ENCODE results near the gene RIMBP2. TPM values are rescaled to one million over a fixed set of nuclear protein-coding genes. Genes with fewer than 3 reads are reported as not detected.

Gene RIMBP2
- total RNA-seq, 1 donor from 2014 or later, result not detected

GRCh38 chr12:130488358-130488710 is 227.8 kb downstream of the RIMBP2 start:
- H3K36me3 Mint-ChIP-seq (ENCODE audit: low read depth), result no peaks in the 10 kb centered on the region
- H3K27ac Mint-ChIP-seq, result no peak overlapping the region
- no peaks in the 10 kb centered on the region for H3K4me1 Mint-ChIP-seq (ENCODE audit: low read depth)
- H3K9me3 Mint-ChIP-seq, result no peaks in the 10 kb centered on the region
- intact Hi-C loops (cut with micrococcal nuclease), result no loop called here
- no peak overlapping the region for H3K4me3 Mint-ChIP-seq
- no peak for DNase-seq (ENCODE audit: low spot score)
- H3K27me3 Mint-ChIP-seq (ENCODE audit: insufficient read depth), result no peaks in the 10 kb centered on the region

GRCh38 chr12:130487636-130488357 is 228.3 kb downstream of the RIMBP2 start:
- no peak for DNase-seq (ENCODE audit: low spot score)
- no peaks in the 10 kb centered on the region for H3K36me3 Mint-ChIP-seq (ENCODE audit: low read depth)
- intact Hi-C loops (cut with micrococcal nuclease), result no loop called here
- no peak overlapping the region for H3K4me3 Mint-ChIP-seq
- H3K27me3 Mint-ChIP-seq (ENCODE audit: insufficient read depth), result no peaks in the 10 kb centered on the region
- no peak overlapping the region for H3K27ac Mint-ChIP-seq
- H3K4me1 Mint-ChIP-seq (ENCODE audit: low read depth), result no peaks in the 10 kb centered on the region
- no peaks in the 10 kb centered on the region for H3K9me3 Mint-ChIP-seq

GRCh38 chr12:130486891-130487416 is 229.1 kb downstream of the RIMBP2 start:
- no peaks in the 10 kb centered on the region for H3K9me3 Mint-ChIP-seq
- H3K27ac Mint-ChIP-seq, result no peak overlapping the region
- DNase-seq (ENCODE audit: low spot score), result no peak
- intact Hi-C loops (cut with micrococcal nuclease), result no loop called here
- no peaks in the 10 kb centered on the region for H3K36me3 Mint-ChIP-seq (ENCODE audit: low read depth)
- H3K4me1 Mint-ChIP-seq (ENCODE audit: low read depth), result no peaks in the 10 kb centered on the region
- no peaks in the 10 kb centered on the region for H3K27me3 Mint-ChIP-seq (ENCODE audit: insufficient read depth)
- H3K4me3 Mint-ChIP-seq, result no peak overlapping the region

GRCh38 chr12:130486146-130486435 is 230.0 kb downstream of the RIMBP2 start:
- Mint-ChIP-seq H3K4me3 (no peak overlapping the region), H3K36me3 (ENCODE audit: low read depth) (no peaks in the 10 kb centered on the region), H3K9me3 (no peaks in the 10 kb centered on the region), H3K27ac (no peak overlapping the region), H3K27me3 (ENCODE audit: insufficient read depth) (no peaks in the 10 kb centered on the region), H3K4me1 (ENCODE audit: low read depth) (no peaks in the 10 kb centered on the region)
- intact Hi-C loops (cut with micrococcal nuclease), result no loop called here
- DNase-seq (ENCODE audit: low spot score), result no peak

GRCh38 chr12:130485291-130486145 is 230.6 kb downstream of the RIMBP2 start:
- no peak overlapping the region for H3K27ac Mint-ChIP-seq
- H3K4me3 Mint-ChIP-seq, result no peak overlapping the region
- intact Hi-C loops (cut with micrococcal nuclease), result no loop called here
- no peaks in the 10 kb centered on the region for H3K27me3 Mint-ChIP-seq (ENCODE audit: insufficient read depth)
- H3K36me3 Mint-ChIP-seq (ENCODE audit: low read depth), result no peaks in the 10 kb centered on the region
- no peaks in the 10 kb centered on the region for H3K9me3 Mint-ChIP-seq
- no peak for DNase-seq (ENCODE audit: low spot score)
- H3K4me1 Mint-ChIP-seq (ENCODE audit: low read depth), result no peaks in the 10 kb centered on the region

GRCh38 chr12:130484221-130484620 is 231.9 kb downstream of the RIMBP2 start:
- H3K36me3 Mint-ChIP-seq (ENCODE audit: low read depth), result no peaks in the 10 kb centered on the region
- H3K4me1 Mint-ChIP-seq (ENCODE audit: low read depth), result no peaks in the 10 kb centered on the region
- DNase-seq (ENCODE audit: low spot score), result no peak
- no peak overlapping the region for H3K27ac Mint-ChIP-seq
- no peaks in the 10 kb centered on the region for H3K27me3 Mint-ChIP-seq (ENCODE audit: insufficient read depth)
- intact Hi-C loops (cut with micrococcal nuclease), result no loop called here
- no peaks in the 10 kb centered on the region for H3K9me3 Mint-ChIP-seq
- H3K4me3 Mint-ChIP-seq, result no peak overlapping the region

- intact Hi-C loops (cut with micrococcal nuclease), result no loop called here
- H3K27me3 Mint-ChIP-seq (ENCODE audit: insufficient read depth), result no peaks in the 10 kb centered on the region
- H3K4me3 Mint-ChIP-seq, result no peak overlapping the region
- H3K4me1 Mint-ChIP-seq (ENCODE audit: low read depth), result no peaks in the 10 kb centered on the region
- no peak for DNase-seq (ENCODE audit: low spot score)
- H3K36me3 Mint-ChIP-seq (ENCODE audit: low read depth), result no peaks in the 10 kb centered on the region
- no peaks in the 10 kb centered on the region for H3K9me3 Mint-ChIP-seq
- no peak overlapping the region for H3K27ac Mint-ChIP-seq
Observed at GRCh38 chr12:130483616-130484180, 232.4 kb downstream of the RIMBP2 start.

- H3K27ac Mint-ChIP-seq, result no peak overlapping the region
- intact Hi-C loops (cut with micrococcal nuclease), result no loop called here
Observed at GRCh38 chr12:130482448-130482847, 233.7 kb downstream of the RIMBP2 start.

GRCh38 chr12:130481392-130481879 is 234.7 kb downstream of the RIMBP2 start:
- Mint-ChIP-seq H3K27me3 (ENCODE audit: insufficient read depth) (no peaks in the 10 kb centered on the region), H3K27ac (no peak overlapping the region), H3K9me3 (no peaks in the 10 kb centered on the region), H3K4me3 (no peak overlapping the region), H3K4me1 (ENCODE audit: low read depth) (no peaks in the 10 kb centered on the region), H3K36me3 (ENCODE audit: low read depth) (no peaks in the 10 kb centered on the region)
- no peak for DNase-seq (ENCODE audit: low spot score)
- intact Hi-C loops (cut with micrococcal nuclease), result no loop called here

More at GRCh38 chr12:130482448-130482847, 233.7 kb downstream of the RIMBP2 start:
- H3K27me3 Mint-ChIP-seq (ENCODE audit: insufficient read depth), result no peaks in the 10 kb centered on the region
- H3K4me3 Mint-ChIP-seq, result no peak overlapping the region
- no peaks in the 10 kb centered on the region for H3K4me1 Mint-ChIP-seq (ENCODE audit: low read depth)
- H3K9me3 Mint-ChIP-seq, result no peaks in the 10 kb centered on the region
- DNase-seq (ENCODE audit: low spot score), result no peak
- H3K36me3 Mint-ChIP-seq (ENCODE audit: low read depth), result no peaks in the 10 kb centered on the region

- H3K4me3 Mint-ChIP-seq, result no peak overlapping the region
Observed at GRCh38 chr12:130480887-130481286, 235.2 kb downstream of the RIMBP2 start.

GRCh38 chr12:130480231-130480630 is 235.9 kb downstream of the RIMBP2 start:
- no peak for DNase-seq (ENCODE audit: low spot score)
- Mint-ChIP-seq H3K36me3 (ENCODE audit: low read depth) (no peaks in the 10 kb centered on the region), H3K27ac (no peak overlapping the region), H3K9me3 (no peaks in the 10 kb centered on the region), H3K4me3 (no peak overlapping the region), H3K27me3 (ENCODE audit: insufficient read depth) (no peaks in the 10 kb centered on the region), H3K4me1 (ENCODE audit: low read depth) (no peaks in the 10 kb centered on the region)
- intact Hi-C loops (cut with micrococcal nuclease), result no loop called here

More at GRCh38 chr12:130480887-130481286, 235.2 kb downstream of the RIMBP2 start:
- no peaks in the 10 kb centered on the region for H3K9me3 Mint-ChIP-seq
- no peak overlapping the region for H3K27ac Mint-ChIP-seq
- H3K27me3 Mint-ChIP-seq (ENCODE audit: insufficient read depth), result no peaks in the 10 kb centered on the region
- H3K4me1 Mint-ChIP-seq (ENCODE audit: low read depth), result no peaks in the 10 kb centered on the region
- no peak for DNase-seq (ENCODE audit: low spot score)
- intact Hi-C loops (cut with micrococcal nuclease), result no loop called here
- no peaks in the 10 kb centered on the region for H3K36me3 Mint-ChIP-seq (ENCODE audit: low read depth)

GRCh38 chr12:130479401-130480125 is 236.5 kb downstream of the RIMBP2 start:
- intact Hi-C loops (cut with micrococcal nuclease), result no loop called here
- DNase-seq (ENCODE audit: low spot score), result no peak
- Mint-ChIP-seq H3K27me3 (ENCODE audit: insufficient read depth) (no peaks in the 10 kb centered on the region), H3K4me3 (no peak overlapping the region), H3K9me3 (no peaks in the 10 kb centered on the region), H3K27ac (no peak overlapping the region), H3K4me1 (ENCODE audit: low read depth) (no peaks in the 10 kb centered on the region), H3K36me3 (ENCODE audit: low read depth) (no peaks in the 10 kb centered on the region)

All from activated T-helper 1 cell treated with anti-CD3 and anti-CD28 coated beads, Interleukin-12 subunit alpha, Interleukin-12 subunit beta, Interleukin-2, Interleukin-4 antibody, amounts not matched to agents 30 ng/mL and 10 ng/mL and 1 ng/mL, durations not matched to agents 14 hours and 24 hours and 36 hours (primary cell).